ENCODE measurements around the gene UGGT2.

Gene UGGT2

GRCh38 chr13:95874286-95874685 lies 178.9 kb downstream of the UGGT2 start:
- Histone ChIP-seq H3K27me3 (ENCODE audit: control insufficient read depth, low read length) (no peaks in the 10 kb centered on the region), H3K27ac (ENCODE audit: low read depth, low read length) (no peak overlapping the region), H3K79me2 (ENCODE audit: control insufficient read depth, low read length) (no peaks in the 10 kb centered on the region), H3K36me3 (ENCODE audit: control insufficient read depth, low read length) (peaks cover 3% of the 10 kb centered on the region; the same call in 1 of the 2 replicates), H3K9me3 (ENCODE audit: control insufficient read depth, insufficient read depth, low read length) (no peaks in the 10 kb centered on the region), H3F3A (ENCODE audit: control insufficient read depth, insufficient read depth) (no peaks in the 10 kb centered on the region), H3K4me1 (ENCODE audit: control insufficient read depth, low read length) (no peaks in the 10 kb centered on the region), H3K9me2 (replicated peaks; ENCODE audit: control insufficient read depth, low read length) (no peaks in the 10 kb centered on the region), H4K20me1 (ENCODE audit: control insufficient read depth, insufficient read depth, low read depth, low read length) (no peaks in the 10 kb centered on the region), H3K4me3 (ENCODE audit: low read length) (no peak overlapping the region), H3K4me2 (ENCODE audit: low read length) (no peak overlapping the region)
- TF ChIP-seq EZH2phosphoT487 (IDR thresholded peaks at IDR 0.05; ENCODE audit: borderline replicate concordance, low read length) (no peak), CTCF (IDR thresholded peaks at IDR 0.05; ENCODE audit: low read depth, low read length, poor library complexity, severe bottlenecking) (no peak)

- Histone ChIP-seq H3K27me3 (ENCODE audit: control insufficient read depth, low read length) (no peaks in the 10 kb centered on the region), H4K20me1 (ENCODE audit: control insufficient read depth, insufficient read depth, low read depth, low read length) (no peaks in the 10 kb centered on the region), H3K4me1 (ENCODE audit: control insufficient read depth, low read length) (no peaks in the 10 kb centered on the region), H3K4me2 (ENCODE audit: low read length) (no peak overlapping the region), H3K4me3 (ENCODE audit: low read length) (no peak overlapping the region), H3K36me3 (ENCODE audit: control insufficient read depth, low read length) (peaks cover 3% of the 10 kb centered on the region; the same call in 1 of the 2 replicates), H3K9me3 (ENCODE audit: control insufficient read depth, insufficient read depth, low read length) (no peaks in the 10 kb centered on the region), H3K79me2 (ENCODE audit: control insufficient read depth, low read length) (no peaks in the 10 kb centered on the region), H3K9me2 (replicated peaks; ENCODE audit: control insufficient read depth, low read length) (no peaks in the 10 kb centered on the region; the same call in 1 of the 2 replicates), H3F3A (ENCODE audit: control insufficient read depth, insufficient read depth) (no peaks in the 10 kb centered on the region), H3K27ac (ENCODE audit: low read depth, low read length) (no peak overlapping the region)
- TF ChIP-seq EZH2phosphoT487 (IDR thresholded peaks at IDR 0.05; ENCODE audit: borderline replicate concordance, low read length), result no peak
- TF ChIP-seq CTCF (IDR thresholded peaks at IDR 0.05; ENCODE audit: low read depth, low read length, poor library complexity, severe bottlenecking), result no peak
These were observed 182.8 kb downstream of the UGGT2 start for GRCh38 chr13:95870421-95870820.

- Histone ChIP-seq H4K20me1 (ENCODE audit: control insufficient read depth, insufficient read depth, low read depth, low read length) (no peaks in the 10 kb centered on the region), H3K27me3 (ENCODE audit: control insufficient read depth, low read length) (no peaks in the 10 kb centered on the region), H3K4me3 (ENCODE audit: low read length) (no peak overlapping the region), H3K9me2 (replicated peaks; ENCODE audit: control insufficient read depth, low read length) (no peaks in the 10 kb centered on the region; the same call in 1 of the 2 replicates), H3K36me3 (ENCODE audit: control insufficient read depth, low read length) (no peaks in the 10 kb centered on the region), H3F3A (ENCODE audit: control insufficient read depth, insufficient read depth) (no peaks in the 10 kb centered on the region), H3K4me1 (ENCODE audit: control insufficient read depth, low read length) (no peaks in the 10 kb centered on the region), H3K27ac (ENCODE audit: low read depth, low read length) (no peak overlapping the region), H3K79me2 (ENCODE audit: control insufficient read depth, low read length) (no peaks in the 10 kb centered on the region), H3K4me2 (ENCODE audit: low read length) (no peak overlapping the region), H3K9me3 (ENCODE audit: control insufficient read depth, insufficient read depth, low read length) (no peaks in the 10 kb centered on the region)
- TF ChIP-seq EZH2phosphoT487 (IDR thresholded peaks at IDR 0.05; ENCODE audit: borderline replicate concordance, low read length) (no peak), CTCF (IDR thresholded peaks at IDR 0.05; ENCODE audit: low read depth, low read length, poor library complexity, severe bottlenecking) (no peak)
These were observed 188.1 kb downstream of the UGGT2 start for GRCh38 chr13:95865080-95865615.

All from DOHH2 (cell line).